Neutrophil (primary cell): ENCODE data around the gene PLEK.

Experiments used
- H3K27ac ChIP-seq: fragments of 200-600 bp; sonication (generic); 2 replicates; pipeline ENCODE4 v1.5.1; 2016; ENCODE audit warnings: mild to moderate bottlenecking, moderate library complexity
- H3K27me3 ChIP-seq: fragments of 200-600 bp; sonication (generic); 2 replicates; pipeline ENCODE4 v1.6.0; 2016; ENCODE audit warnings: mild to moderate bottlenecking
- H3K36me3 ChIP-seq: fragments of 200-600 bp; sonication (generic); 2 replicates; pipeline ENCODE4 v1.5.1; 2017
- H3K4me1 ChIP-seq, 2 experiments: fragments of 200-600 bp in 1 of 2; sonication (generic) in 1 of 2; 1 replicate in 1 of 2; 2 replicates in 1 of 2; pipeline versions ENCODE4 v1.5.1 to v1.6.1; 2013 to 2016; ENCODE audit warnings: low read depth in 1 of 2, low read length in 1 of 2, mild to moderate bottlenecking in 1 of 2, moderate library complexity in 1 of 2; ENCODE audit not compliant: control insufficient read depth in 1 of 2, insufficient read depth in 1 of 2
- H3K4me3 ChIP-seq, 2 experiments: fragments of 200-600 bp in 1 of 2; sonication (generic) in 1 of 2; 1 replicate in 1 of 2; 2 replicates in 1 of 2; pipeline ENCODE4 v1.5.1; 2013 to 2016; ENCODE audit warnings: low read depth in 1 of 2, low read length in 1 of 2, mild to moderate bottlenecking in 1 of 2, moderate library complexity in 1 of 2
- H3K9me3 ChIP-seq: fragments of 200-600 bp; sonication (generic); 2 replicates; pipeline ENCODE4 v1.5.1; 2016
- CTCF ChIP-seq: fragments of 200-600 bp; sonication (generic); IDR thresholded peaks from 2 replicates; pipeline ENCODE4 v1.5.1; 2016; ENCODE audit warnings: antibody characterized with exemption

Gene PLEK

GRCh38 chr2:68379184-68379708 is 14.2 kb downstream of the PLEK start:
- Histone ChIP-seq H3K4me3 (no peak overlapping the region), H3K4me1 (peaks cover 50 to 56% of the 10 kb centered on the region in 2 experiments), H3K27ac (peak overlapping the region; percentile 94), H3K36me3 (peaks cover 72% of the 10 kb centered on the region), H3K9me3 (no peaks in the 10 kb centered on the region), H3K27me3 (no peaks in the 10 kb centered on the region)
- TF ChIP-seq CTCF = no peak

GRCh38 chr2:68383778-68384177 is 18.7 kb downstream of the PLEK start:
- no peak overlapping the region for H3K4me3 ChIP-seq
- peaks cover 48 to 52% of the 10 kb centered on the region in 2 experiments for H3K4me1 ChIP-seq
- H3K36me3 ChIP-seq = peaks cover 92% of the 10 kb centered on the region
- TF ChIP-seq CTCF = no peak
- H3K27ac ChIP-seq = peak overlapping the region; percentile 94
- H3K27me3 ChIP-seq = no peaks in the 10 kb centered on the region
- H3K9me3 ChIP-seq = no peaks in the 10 kb centered on the region

GRCh38 chr2:68384485-68385107 is 19.5 kb downstream of the PLEK start:
- no peaks in the 10 kb centered on the region for H3K9me3 ChIP-seq
- no peaks in the 10 kb centered on the region for H3K27me3 ChIP-seq
- H3K4me1 ChIP-seq = peaks cover 55 to 56% of the 10 kb centered on the region in 2 experiments
- peak overlapping the region; percentile 94 for H3K27ac ChIP-seq
- H3K4me3 ChIP-seq = no peak overlapping the region
- peaks cover 97% of the 10 kb centered on the region for H3K36me3 ChIP-seq
- TF ChIP-seq CTCF = no peak

- Histone ChIP-seq H3K4me1 (peaks cover 62 to 63% of the 10 kb centered on the region in 2 experiments), H3K27ac (peak overlapping the region; percentile 94), H3K4me3 (no peak overlapping the region), H3K9me3 (no peaks in the 10 kb centered on the region), H3K36me3 (peaks cover 97% of the 10 kb centered on the region), H3K27me3 (no peaks in the 10 kb centered on the region)
- no peak for TF ChIP-seq CTCF
Measured at GRCh38 chr2:68385220-68385906, 20.3 kb downstream of the PLEK start.

- H3K27ac ChIP-seq = peak overlapping the region; percentile 94
- TF ChIP-seq CTCF = no peak
- no peak overlapping the region for H3K4me3 ChIP-seq
- H3K27me3 ChIP-seq = no peaks in the 10 kb centered on the region
- H3K36me3 ChIP-seq = peaks cover 97% of the 10 kb centered on the region
- H3K9me3 ChIP-seq = no peaks in the 10 kb centered on the region
- H3K4me1 ChIP-seq = peaks cover 68 to 69% of the 10 kb centered on the region in 2 experiments
Measured at GRCh38 chr2:68385907-68386287, 20.8 kb downstream of the PLEK start.
